OCI-LY7 (cell line): ENCODE data around the gene CHN1.

Source experiments
- EZH2phosphoT487 ChIP-seq: fragments of 200-600 bp; sonication (generic); IDR thresholded peaks from 2 replicates; pipeline ENCODE4 v1.6.1; 2018; ENCODE audit warnings: low read depth, borderline replicate concordance, mild to moderate bottlenecking, mixed run types, antibody characterized with exemption, low read length, moderate library complexity, mixed read lengths
- TF ChIP-seq, protein P1 (sequence below): fragments of 200-600 bp; sonication (generic); conservative IDR thresholded peaks from 2 replicates; pipeline ENCODE4 v1.5.1; 2014; ENCODE audit warnings: mild to moderate bottlenecking, antibody characterized with exemption, low read length, moderate library complexity, mixed read lengths

- TF ChIP-seq, protein P1, sequence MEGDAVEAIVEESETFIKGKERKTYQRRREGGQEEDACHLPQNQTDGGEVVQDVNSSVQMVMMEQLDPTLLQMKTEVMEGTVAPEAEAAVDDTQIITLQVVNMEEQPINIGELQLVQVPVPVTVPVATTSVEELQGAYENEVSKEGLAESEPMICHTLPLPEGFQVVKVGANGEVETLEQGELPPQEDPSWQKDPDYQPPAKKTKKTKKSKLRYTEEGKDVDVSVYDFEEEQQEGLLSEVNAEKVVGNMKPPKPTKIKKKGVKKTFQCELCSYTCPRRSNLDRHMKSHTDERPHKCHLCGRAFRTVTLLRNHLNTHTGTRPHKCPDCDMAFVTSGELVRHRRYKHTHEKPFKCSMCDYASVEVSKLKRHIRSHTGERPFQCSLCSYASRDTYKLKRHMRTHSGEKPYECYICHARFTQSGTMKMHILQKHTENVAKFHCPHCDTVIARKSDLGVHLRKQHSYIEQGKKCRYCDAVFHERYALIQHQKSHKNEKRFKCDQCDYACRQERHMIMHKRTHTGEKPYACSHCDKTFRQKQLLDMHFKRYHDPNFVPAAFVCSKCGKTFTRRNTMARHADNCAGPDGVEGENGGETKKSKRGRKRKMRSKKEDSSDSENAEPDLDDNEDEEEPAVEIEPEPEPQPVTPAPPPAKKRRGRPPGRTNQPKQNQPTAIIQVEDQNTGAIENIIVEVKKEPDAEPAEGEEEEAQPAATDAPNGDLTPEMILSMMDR, result no peak
- TF ChIP-seq EZH2phosphoT487, result no peak
Observed at GRCh38 chr2:174866421-174866820, 138.8 kb downstream of the CHN1 start.
